H9 (cell line): ENCODE measurements around the gene EPHB2. TPM values are rescaled to one million over a fixed set of nuclear protein-coding genes. Genes with fewer than 3 reads are reported as not detected.

Experiments used
- DNase-seq: peaks from one replicate; pipeline ENCODE4 v3.0.0-alpha.2; 2017
- H2AFZ ChIP-seq: one replicate; pipeline ENCODE4 v1.6.1; 2013; ENCODE audit warnings: mild to moderate bottlenecking, low read length, control low read depth, moderate library complexity
- H2AK5ac ChIP-seq: 2 replicates; pipeline ENCODE4 v1.6.1; 2013; ENCODE audit warnings: low read length, control low read depth, mixed read lengths; ENCODE audit not compliant: insufficient read length
- H2BK120ac ChIP-seq: one replicate; pipeline ENCODE4 v1.6.1; 2013; ENCODE audit warnings: low read depth, mild to moderate bottlenecking, low read length, control low read depth, inconsistent platforms; ENCODE audit not compliant: poor library complexity, severe bottlenecking
- H2BK12ac ChIP-seq: 2 replicates; pipeline ENCODE4 v1.6.1; 2013; ENCODE audit warnings: low read length, control low read depth, mixed read lengths, low read depth; ENCODE audit not compliant: insufficient read length
- H2BK15ac ChIP-seq: 2 replicates; pipeline ENCODE4 v1.6.1; 2013; ENCODE audit warnings: low read depth, low read length, control low read depth
- H2BK20ac ChIP-seq: one replicate; pipeline ENCODE4 v1.6.1; 2013; ENCODE audit warnings: low read depth, mild to moderate bottlenecking, low read length, control low read depth, inconsistent platforms; ENCODE audit not compliant: poor library complexity, severe bottlenecking
- H2BK5ac ChIP-seq: 2 replicates; pipeline ENCODE4 v1.6.1; 2013; ENCODE audit warnings: low read length, control low read depth, mixed read lengths; ENCODE audit not compliant: insufficient read length
- H3K14ac ChIP-seq: 2 replicates; pipeline ENCODE4 v1.6.1; 2013; ENCODE audit warnings: low read length, control low read depth; ENCODE audit not compliant: insufficient read depth
- H3K18ac ChIP-seq: 2 replicates; pipeline ENCODE4 v1.6.1; 2013; ENCODE audit warnings: low read depth, mild to moderate bottlenecking, mixed read lengths, low read length, control low read depth; ENCODE audit not compliant: insufficient read length
- H3K23ac ChIP-seq: 2 replicates; pipeline ENCODE4 v1.6.1; 2013; ENCODE audit warnings: low read length, control low read depth, mixed read lengths, low read depth; ENCODE audit not compliant: insufficient read length
- H3K23me2 ChIP-seq: 2 replicates; pipeline ENCODE4 v1.6.1; 2013; ENCODE audit warnings: low read depth, mild to moderate bottlenecking, mixed read lengths, low read length, control low read depth; ENCODE audit not compliant: insufficient read length, poor library complexity, severe bottlenecking
- H3K27ac ChIP-seq: 2 replicates; pipeline ENCODE4 v1.5.1; 2013; ENCODE audit warnings: low read length, control low read depth, mixed read lengths, low read depth; ENCODE audit not compliant: insufficient read length
- H3K27me3 ChIP-seq: 2 replicates; pipeline ENCODE4 v1.6.1; 2013; ENCODE audit warnings: low read length, control low read depth, inconsistent platforms; ENCODE audit not compliant: insufficient read depth
- H3K4ac ChIP-seq: 2 replicates; pipeline ENCODE4 v1.6.1; 2013; ENCODE audit warnings: low read depth, mild to moderate bottlenecking, control low read depth, inconsistent platforms, low read length, moderate library complexity
- H3K4me1 ChIP-seq: 2 replicates; pipeline ENCODE4 v1.6.1; 2013; ENCODE audit warnings: low read length, control low read depth, inconsistent platforms; ENCODE audit not compliant: insufficient read depth
- H3K4me2 ChIP-seq: 2 replicates; pipeline ENCODE4 v1.6.1; 2013; ENCODE audit warnings: low read length, control low read depth, mixed read lengths; ENCODE audit not compliant: insufficient read length, insufficient read depth
- H3K56ac ChIP-seq: 2 replicates; pipeline ENCODE4 v1.6.1; 2013; ENCODE audit warnings: low read depth, mild to moderate bottlenecking, mixed read lengths, low read length, control low read depth; ENCODE audit not compliant: insufficient read length
- H3K79me1 ChIP-seq: 2 replicates; pipeline ENCODE4 v1.6.1; 2013; ENCODE audit warnings: low read depth, mild to moderate bottlenecking, moderate library complexity, low read length, control low read depth, inconsistent platforms; ENCODE audit not compliant: insufficient read depth, poor library complexity, severe bottlenecking
- H3K79me2 ChIP-seq: 2 replicates; pipeline ENCODE4 v1.6.1; 2013; ENCODE audit warnings: low read length, control low read depth, inconsistent platforms; ENCODE audit not compliant: insufficient read depth
- H3K9ac ChIP-seq: 2 replicates; pipeline ENCODE4 v1.6.1; 2013; ENCODE audit warnings: low read length, control low read depth, mixed read lengths; ENCODE audit not compliant: insufficient read length; ENCODE audit errors: extremely low read depth
- H3K9me3 ChIP-seq: one replicate; pipeline ENCODE4 v1.6.1; 2013; ENCODE audit warnings: low read depth, low read length, inconsistent platforms; ENCODE audit not compliant: control insufficient read depth
- H3T11ph ChIP-seq: one replicate; pipeline ENCODE4 v1.6.1; 2013; ENCODE audit warnings: mild to moderate bottlenecking, low read length, control low read depth, inconsistent platforms
- H4K20me1 ChIP-seq: one replicate; pipeline ENCODE4 v1.6.1; 2013; ENCODE audit not compliant: control insufficient read depth, insufficient read length, insufficient read depth
- H4K5ac ChIP-seq: 2 replicates; pipeline ENCODE4 v1.6.1; 2013; ENCODE audit warnings: low read depth, mild to moderate bottlenecking, mixed read lengths, low read length, control low read depth; ENCODE audit not compliant: insufficient read length
- H4K8ac ChIP-seq: replicated peaks from 2 replicates; pipeline ENCODE4 v1.6.1; 2013; ENCODE audit warnings: low read length, control low read depth, mixed read lengths, low read depth; ENCODE audit not compliant: insufficient read length
- H4K91ac ChIP-seq: 2 replicates; pipeline ENCODE4 v1.6.1; 2013; ENCODE audit warnings: low read depth, mild to moderate bottlenecking, moderate library complexity, mixed read lengths, low read length, control low read depth; ENCODE audit not compliant: insufficient read length
- H3K27ac Mint-ChIP-seq, 3 experiments: 2 replicates in 2 of 3; 3 replicates in 1 of 3; pipeline ENCODE4 v1.8.0; 2020 to 2021; ENCODE audit warnings: mixed read lengths in 3 of 3, mild to moderate bottlenecking in 1 of 3, moderate library complexity in 1 of 3
- H3K27me3 Mint-ChIP-seq: 2 replicates; pipeline ENCODE4 v1.8.0; 2021; ENCODE audit warnings: low read depth, mild to moderate bottlenecking, moderate library complexity, mixed read lengths
- H3K36me3 Mint-ChIP-seq, 3 experiments: 2 replicates in 2 of 3; 3 replicates in 1 of 3; pipeline ENCODE4 v1.8.0; 2020 to 2021; ENCODE audit warnings: low read depth in 3 of 3, mixed read lengths in 3 of 3; ENCODE audit not compliant: insufficient read depth in 1 of 3
- H3K4me1 Mint-ChIP-seq, 2 experiments: 2 replicates each; pipeline ENCODE4 v1.8.0; 2020; ENCODE audit warnings: mixed read lengths in 2 of 2
- H3K4me3 Mint-ChIP-seq, 2 experiments: 2 replicates in 1 of 2; 3 replicates in 1 of 2; pipeline ENCODE4 v1.8.0; 2020 to 2021; ENCODE audit warnings: mild to moderate bottlenecking in 2 of 2, mixed read lengths in 2 of 2, moderate library complexity in 1 of 2
- H3K9me3 Mint-ChIP-seq, 2 experiments: 2 replicates in 1 of 2; 3 replicates in 1 of 2; pipeline ENCODE4 v1.8.0; 2020; ENCODE audit warnings: mild to moderate bottlenecking in 2 of 2, mixed read lengths in 2 of 2, moderate library complexity in 1 of 2
- WGBS: extraction: QIAGEN DNeasy Blood & Tissue Kit; methylation state at CpG from one replicate; pipeline ENCODE4 v1.1.7; 2013; ENCODE audit warnings: missing lambda C conversion rate, low lambda C conversion rate, mixed read lengths; ENCODE audit not compliant: insufficient read length; ENCODE audit errors: extremely low coverage; 5-methylcytosine and 5-hydroxymethylcytosine counted together
- total RNA-seq: library from RNA; stranded (reverse); gene quantifications from 2 replicates; pipeline ENCODE4 v1.2.1, GENCODE V29; 2021
- TF ChIP-seq, protein P1 (sequence below): fragments of 200-600 bp; sonication (generic); conservative IDR thresholded peaks from 3 replicates; pipeline ENCODE4 v1.8.0; 2021; ENCODE audit warnings: antibody characterized with exemption, mild to moderate bottlenecking

The EPHB2 gene
- total RNA-seq, 1 experiment from 2014 or later: 9.5 TPM

GRCh38 chr1:22747021-22747734 is 36.5 kb downstream of the EPHB2 start:
- Histone ChIP-seq H4K91ac (no peak overlapping the region), H3K4me1 (no peaks in the 10 kb centered on the region), H2AK5ac (no peak overlapping the region), H3K23me2 (no peaks in the 10 kb centered on the region), H3T11ph (no peak overlapping the region), H2BK20ac (no peak overlapping the region), H3K79me2 (no peaks in the 10 kb centered on the region), H3K27me3 (no peaks in the 10 kb centered on the region), H3K14ac (no peak overlapping the region; the same call in 1 of the 2 replicates), H4K20me1 (no peaks in the 10 kb centered on the region), H2BK15ac (no peak overlapping the region), H4K8ac (no peak overlapping the region), H2BK120ac (no peak overlapping the region), H3K18ac (no peak overlapping the region), H3K9me3 (no peaks in the 10 kb centered on the region), H2BK5ac (no peak overlapping the region), H3K27ac (no peak overlapping the region), H3K56ac (no peak overlapping the region), H3K4me2 (no peak overlapping the region), H3K4ac (no peak overlapping the region), H2AFZ (no peak overlapping the region), H3K23ac (no peak overlapping the region), H3K79me1 (no peaks in the 10 kb centered on the region), H3K9ac (no peak overlapping the region), H4K5ac (no peak overlapping the region), H2BK12ac (no peak overlapping the region)
- Mint-ChIP-seq H3K4me1 (peaks cover 8 to 22% of the 10 kb centered on the region in 2 experiments), H3K9me3 (no peaks in the 10 kb centered on the region), H3K36me3 (no peaks in the 10 kb centered on the region), H3K27ac (no peak overlapping the region), H3K27me3 (no peaks in the 10 kb centered on the region), H3K4me3 (no peak overlapping the region)
- WGBS: no CpG with 5 or more reads among the region's 12 CpGs
- TF ChIP-seq, protein P1, sequence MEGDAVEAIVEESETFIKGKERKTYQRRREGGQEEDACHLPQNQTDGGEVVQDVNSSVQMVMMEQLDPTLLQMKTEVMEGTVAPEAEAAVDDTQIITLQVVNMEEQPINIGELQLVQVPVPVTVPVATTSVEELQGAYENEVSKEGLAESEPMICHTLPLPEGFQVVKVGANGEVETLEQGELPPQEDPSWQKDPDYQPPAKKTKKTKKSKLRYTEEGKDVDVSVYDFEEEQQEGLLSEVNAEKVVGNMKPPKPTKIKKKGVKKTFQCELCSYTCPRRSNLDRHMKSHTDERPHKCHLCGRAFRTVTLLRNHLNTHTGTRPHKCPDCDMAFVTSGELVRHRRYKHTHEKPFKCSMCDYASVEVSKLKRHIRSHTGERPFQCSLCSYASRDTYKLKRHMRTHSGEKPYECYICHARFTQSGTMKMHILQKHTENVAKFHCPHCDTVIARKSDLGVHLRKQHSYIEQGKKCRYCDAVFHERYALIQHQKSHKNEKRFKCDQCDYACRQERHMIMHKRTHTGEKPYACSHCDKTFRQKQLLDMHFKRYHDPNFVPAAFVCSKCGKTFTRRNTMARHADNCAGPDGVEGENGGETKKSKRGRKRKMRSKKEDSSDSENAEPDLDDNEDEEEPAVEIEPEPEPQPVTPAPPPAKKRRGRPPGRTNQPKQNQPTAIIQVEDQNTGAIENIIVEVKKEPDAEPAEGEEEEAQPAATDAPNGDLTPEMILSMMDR: no peak
- no peak for DNase-seq
